Muscle layer of colon (tissue), 2 donors: ENCODE data around the gene UTY.

Experiments used
- H3K27ac ChIP-seq: one replicate; pipeline ENCODE4 v1.7.0; 2013; ENCODE audit warnings: low read depth, mild to moderate bottlenecking, low read length, moderate library complexity
- H3K27me3 ChIP-seq, 2 donors: one replicate each; pipeline ENCODE4 v1.7.0; 2013; ENCODE audit warnings: low read length in 2 of 2, mild to moderate bottlenecking in 2 of 2; ENCODE audit not compliant: insufficient read depth in 2 of 2, control insufficient read depth in 1 of 2
- H3K36me3 ChIP-seq: one replicate; pipeline ENCODE4 v1.7.0; 2013; ENCODE audit warnings: mild to moderate bottlenecking, low read length; ENCODE audit not compliant: insufficient read depth
- H3K4me1 ChIP-seq: one replicate; pipeline ENCODE4 v1.7.0; 2013; ENCODE audit warnings: mild to moderate bottlenecking, low read length; ENCODE audit not compliant: insufficient read depth
- H3K4me3 ChIP-seq, 2 donors: one replicate each; pipeline ENCODE4 v1.7.0; 2013; ENCODE audit warnings: low read length in 2 of 2, low read depth in 1 of 2, mild to moderate bottlenecking in 1 of 2, moderate library complexity in 1 of 2
- H3K9ac ChIP-seq: one replicate; pipeline ENCODE4 v1.7.0; 2013; ENCODE audit warnings: low read length
- H3K9me3 ChIP-seq: one replicate; pipeline ENCODE4 v1.7.0; 2013; ENCODE audit warnings: mild to moderate bottlenecking, low read length
- donor health status: abdominal sarcoma.
- donor health status: Adenocarcinoma of cecum.

UTY gene

DNA sequence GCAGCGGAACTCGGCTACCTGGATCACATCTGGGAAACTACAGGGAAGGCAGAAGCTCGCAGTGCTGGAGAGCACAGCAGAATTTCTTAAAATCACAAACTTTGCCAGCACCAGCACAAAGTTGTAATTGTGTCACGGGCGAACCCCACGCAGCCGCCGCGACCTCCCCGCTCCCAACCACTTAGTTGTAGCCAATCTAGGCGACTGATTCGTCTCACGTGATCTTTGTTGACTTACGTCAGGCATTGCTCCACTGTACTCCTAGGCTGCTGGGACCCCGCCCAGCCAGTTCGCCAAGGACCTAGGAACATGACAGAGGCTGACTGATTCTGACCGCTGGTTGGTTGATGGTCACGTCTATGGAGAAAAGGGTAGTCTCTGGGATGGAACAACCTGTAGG is at the start of gene UTY:
UTY (minus strand) TSS at position 206 of the 400 bp plus-strand sequence. CDS start 368 bp downstream, outside the sequence.
- Histone ChIP-seq H3K9ac (no peak within 1 kb of the TSS), H3K27me3 (no peaks in the 10 kb centered on the region), H3K4me1 (no peaks in the 10 kb centered on the region), H3K27ac (no peak within 1 kb of the TSS), H3K9me3 (no peaks in the 10 kb centered on the region), H3K4me3 (no peak within 1 kb of the TSS), H3K36me3 (no peaks in the 10 kb centered on the region)

- Histone ChIP-seq H3K9ac (no peak overlapping the region), H3K27ac (no peak overlapping the region), H3K36me3 (no peaks in the 10 kb centered on the region), H3K9me3 (no peaks in the 10 kb centered on the region), H3K4me1 (no peaks in the 10 kb centered on the region), H3K4me3 (no peak overlapping the region), H3K27me3 (no peaks in the 10 kb centered on the region)
Observed at GRCh38 chrY:13520474-13520873, 40.6 kb upstream of the UTY start.

- Histone ChIP-seq H3K27me3 (no peaks in the 10 kb centered on the region), H3K27ac (no peak overlapping the region), H3K9ac (no peak overlapping the region), H3K36me3 (no peaks in the 10 kb centered on the region), H3K4me3 (no peak overlapping the region), H3K4me1 (no peaks in the 10 kb centered on the region), H3K9me3 (no peaks in the 10 kb centered on the region)
Observed at GRCh38 chrY:13501215-13501614, 21.4 kb upstream of the UTY start.

GRCh38 chrY:13493737-13494136 is 13.9 kb upstream of the UTY start:
- Histone ChIP-seq H3K36me3 (no peaks in the 10 kb centered on the region), H3K9ac (no peak overlapping the region), H3K9me3 (no peaks in the 10 kb centered on the region), H3K27ac (no peak overlapping the region), H3K27me3 (no peaks in the 10 kb centered on the region), H3K4me3 (no peak overlapping the region), H3K4me1 (no peaks in the 10 kb centered on the region)

- no peak overlapping the region for H3K9ac ChIP-seq
Observed at GRCh38 chrY:13492408-13492807, 12.6 kb upstream of the UTY start.

GRCh38 chrY:13488738-13489137 is 8.9 kb upstream of the UTY start:
- no peaks in the 10 kb centered on the region for H3K9me3 ChIP-seq
- no peak overlapping the region for H3K27ac ChIP-seq
- H3K4me1 ChIP-seq: no peaks in the 10 kb centered on the region
- no peak overlapping the region for H3K9ac ChIP-seq
- no peaks in the 10 kb centered on the region for H3K36me3 ChIP-seq
- no peaks in the 10 kb centered on the region for H3K27me3 ChIP-seq
- H3K4me3 ChIP-seq: no peak overlapping the region

More at GRCh38 chrY:13492408-13492807, 12.6 kb upstream of the UTY start:
- Histone ChIP-seq H3K36me3 (no peaks in the 10 kb centered on the region), H3K4me3 (no peak overlapping the region), H3K27me3 (no peaks in the 10 kb centered on the region), H3K27ac (no peak overlapping the region), H3K9me3 (no peaks in the 10 kb centered on the region), H3K4me1 (no peaks in the 10 kb centered on the region)

- H3K4me1 ChIP-seq: no peaks in the 10 kb centered on the region
- no peaks in the 10 kb centered on the region for H3K9me3 ChIP-seq
- H3K4me3 ChIP-seq: no peak overlapping the region
- H3K9ac ChIP-seq: no peak overlapping the region
- no peaks in the 10 kb centered on the region for H3K36me3 ChIP-seq
- no peaks in the 10 kb centered on the region for H3K27me3 ChIP-seq
- H3K27ac ChIP-seq: no peak overlapping the region
Observed at GRCh38 chrY:13479121-13479711, 617 bp downstream of the UTY start.

DNA sequence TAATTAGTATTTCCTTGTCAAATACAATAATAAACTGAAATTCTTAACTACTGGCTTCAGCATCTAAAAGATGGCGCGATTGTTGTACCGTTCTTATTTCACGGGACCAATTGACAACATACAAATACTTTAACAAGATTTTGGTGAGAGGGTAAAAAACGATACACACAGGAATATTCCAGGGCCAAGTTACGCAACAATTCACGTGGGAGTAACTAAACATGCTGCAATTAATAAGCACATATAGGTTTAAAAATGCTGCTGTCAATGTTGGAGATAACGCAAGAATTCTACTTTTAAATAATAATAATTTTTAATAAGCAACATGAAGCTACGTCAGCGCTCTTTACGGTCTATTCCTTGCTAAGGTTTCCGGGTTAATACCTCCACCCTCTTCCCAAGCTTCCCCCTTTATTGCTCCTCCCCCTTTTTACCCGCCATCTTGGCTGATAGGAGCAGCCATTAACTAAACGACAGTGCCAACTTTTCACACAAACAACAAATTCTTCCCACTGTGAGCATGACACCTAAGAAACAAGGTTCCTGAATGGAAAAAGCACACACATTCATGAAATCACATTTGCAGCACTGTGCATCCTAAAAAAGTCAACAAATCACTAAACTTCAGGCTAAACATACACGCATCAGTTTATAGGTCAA is 1.6 kb downstream of the UTY start:
- Histone ChIP-seq H3K27ac (no peak overlapping the region), H3K36me3 (no peaks in the 10 kb centered on the region), H3K9ac (no peak overlapping the region), H3K9me3 (no peaks in the 10 kb centered on the region), H3K27me3 (no peaks in the 10 kb centered on the region), H3K4me3 (no peak overlapping the region), H3K4me1 (no peaks in the 10 kb centered on the region)

DNA sequence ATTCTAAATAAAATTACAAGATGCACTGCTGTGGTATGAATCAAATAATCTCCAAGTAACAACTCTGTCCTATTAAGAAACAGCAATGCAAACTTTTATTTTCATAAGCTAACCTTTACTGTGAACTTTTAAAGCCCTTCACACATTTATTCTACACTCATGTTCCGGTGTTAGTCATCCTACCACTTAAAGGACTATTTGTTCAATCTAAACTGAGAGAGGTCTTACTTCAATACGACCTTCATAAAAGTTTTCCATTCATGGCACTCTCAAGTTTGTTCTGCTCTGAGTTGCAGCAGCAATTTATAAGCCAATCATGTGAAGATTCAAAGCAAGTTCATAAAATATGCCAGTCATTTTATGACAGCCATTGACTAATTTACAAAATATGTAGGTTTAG is 4.8 kb downstream of the UTY start:
- H3K9me3 ChIP-seq: no peaks in the 10 kb centered on the region
- no peak overlapping the region for H3K4me3 ChIP-seq
- no peaks in the 10 kb centered on the region for H3K36me3 ChIP-seq
- no peaks in the 10 kb centered on the region for H3K27me3 ChIP-seq
- no peak overlapping the region for H3K9ac ChIP-seq
- H3K4me1 ChIP-seq: no peaks in the 10 kb centered on the region
- no peak overlapping the region for H3K27ac ChIP-seq

DNA sequence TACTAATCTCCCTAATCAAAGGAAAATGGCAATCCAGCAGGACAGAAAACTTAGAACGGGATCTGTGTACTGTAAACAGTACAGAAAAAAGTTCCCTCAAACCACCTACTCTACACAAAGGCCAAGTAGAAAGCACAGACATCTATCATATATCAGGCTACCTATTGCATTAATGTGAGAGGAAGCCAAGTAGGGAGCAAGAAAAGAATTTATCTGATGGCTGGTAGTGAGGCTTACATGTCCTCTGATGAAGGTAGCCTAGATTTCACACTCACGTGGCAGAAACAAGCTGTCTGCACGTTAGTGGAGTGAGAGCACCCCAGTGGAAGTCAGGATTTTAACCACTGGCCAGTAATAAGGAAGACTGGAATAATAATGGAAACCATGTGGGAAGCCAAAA is 28.3 kb downstream of the UTY start:
- Histone ChIP-seq H3K4me1 (no peaks in the 10 kb centered on the region), H3K36me3 (no peaks in the 10 kb centered on the region), H3K27ac (no peak overlapping the region), H3K9me3 (no peaks in the 10 kb centered on the region), H3K27me3 (no peaks in the 10 kb centered on the region), H3K4me3 (no peak overlapping the region), H3K9ac (no peak overlapping the region)

DNA sequence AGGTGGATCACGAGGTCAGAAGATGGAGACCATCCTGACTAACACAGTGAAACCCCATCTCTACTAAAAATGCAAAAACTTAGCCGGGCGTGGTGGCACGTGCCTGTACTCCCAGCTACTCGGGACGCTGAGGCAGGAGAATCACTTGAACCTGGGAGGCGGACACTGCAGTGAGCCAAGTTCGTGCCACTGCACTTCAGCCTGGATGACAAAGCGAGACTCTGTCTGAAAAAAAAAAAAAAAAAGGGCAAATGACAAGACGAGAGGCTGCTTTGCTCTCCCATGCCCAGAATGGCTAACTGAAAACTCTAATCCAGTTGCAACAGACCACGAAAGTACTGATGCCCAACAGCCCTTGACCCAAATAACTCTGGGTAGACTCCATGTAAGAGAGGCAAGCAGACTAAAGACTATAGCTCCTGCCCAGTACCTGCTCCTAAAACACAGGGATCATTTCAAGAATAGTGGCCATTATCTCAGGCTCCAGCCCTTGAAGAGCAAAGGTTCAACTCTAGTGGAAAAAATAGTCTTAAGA is 29.2 kb downstream of the UTY start:
- H3K4me3 ChIP-seq: no peak overlapping the region
- no peaks in the 10 kb centered on the region for H3K4me1 ChIP-seq
- H3K27me3 ChIP-seq: no peaks in the 10 kb centered on the region
- no peak overlapping the region for H3K27ac ChIP-seq
- no peaks in the 10 kb centered on the region for H3K36me3 ChIP-seq
- H3K9ac ChIP-seq: no peak overlapping the region
- no peaks in the 10 kb centered on the region for H3K9me3 ChIP-seq

- Histone ChIP-seq H3K9me3 (no peaks in the 10 kb centered on the region), H3K9ac (no peak overlapping the region), H3K27ac (no peak overlapping the region)
Observed at GRCh38 chrY:13445566-13445965, 34.3 kb downstream of the UTY start.

More at GRCh38 chrY:13445566-13445965, 34.3 kb downstream of the UTY start:
- Histone ChIP-seq H3K4me1 (no peaks in the 10 kb centered on the region), H3K4me3 (no peak overlapping the region), H3K27me3 (no peaks in the 10 kb centered on the region), H3K36me3 (no peaks in the 10 kb centered on the region)
